Vagina (tissue), 2 donors: ENCODE measurements around the gene RBM26. TPM values are rescaled to one million over a fixed set of nuclear protein-coding genes. Genes with fewer than 3 reads are reported as not detected.

ENCODE experiments used
- DNase-seq, 2 donors: peaks; one replicate each; pipeline ENCODE4 v3.0.0-alpha.2; 2017; ENCODE audit errors: extremely low spot score in 2 of 2
- H3K27ac ChIP-seq: fragments of 200-600 bp; sonication (generic); one replicate; pipeline ENCODE4 v1.5.1; 2019
- H3K27me3 ChIP-seq: fragments of 200-600 bp; sonication (generic); one replicate; pipeline ENCODE4 v1.5.1; 2019
- H3K36me3 ChIP-seq, 2 donors: fragments of 200-600 bp; sonication (generic); one replicate each; pipeline ENCODE4 v1.5.1; 2017 to 2019
- H3K4me1 ChIP-seq: fragments of 200-600 bp; sonication (generic); one replicate; pipeline ENCODE4 v1.5.1; 2019
- H3K4me3 ChIP-seq, 2 donors: fragments of 200-600 bp; sonication (generic); 1 replicate in 1 of 2; 2 replicates in 1 of 2; pipeline ENCODE4 v1.5.1; 2016 to 2019
- H3K9me3 ChIP-seq: fragments of 200-600 bp; sonication (generic); one replicate; pipeline ENCODE4 v1.5.1; 2019
- POLR2A ChIP-seq, 2 donors: fragments of 450-650 bp; IDR thresholded peaks; one replicate each; pipeline ENCODE4 v1.6.1; 2017; ENCODE audit warnings: antibody characterized with exemption in 2 of 2, mild to moderate bottlenecking in 2 of 2, moderate library complexity in 2 of 2
- POLR2AphosphoS5 ChIP-seq, 2 donors: sonication (generic); formaldehyde crosslinking; IDR thresholded peaks; one replicate each; pipeline ENCODE4 v1.9.0; 2017; ENCODE audit warnings: antibody characterized with exemption in 2 of 2, mild to moderate bottlenecking in 2 of 2, low read depth in 1 of 2; ENCODE audit not compliant: insufficient read depth in 1 of 2
- intact Hi-C: fragments of 100-400 bp; cut with DNase I; formaldehyde crosslinking; loops from one replicate; pipeline ENCODE4 v1.15.1; 2023
- total RNA-seq: library from RNA; depleted of rRNA; stranded (reverse); fragments of >200 nt; gene quantifications from one replicate; pipeline ENCODE4 v1.2.3, GENCODE V29; 2016
- TF ChIP-seq, protein P1 (sequence below), 3 experiments: fragments of 450-650 bp in 2 of 3; fragments of 200-600 bp in 1 of 3; sonication (generic) in 1 of 3; IDR thresholded peaks; one replicate each; pipeline ENCODE4 v1.5.1; 2017 to 2019; ENCODE audit warnings: antibody characterized with exemption in 3 of 3, mild to moderate bottlenecking in 2 of 3, moderate library complexity in 2 of 3

Gene RBM26
- total RNA-seq, 1 donor from 2014 or later, result 29.0 TPM

DNA sequence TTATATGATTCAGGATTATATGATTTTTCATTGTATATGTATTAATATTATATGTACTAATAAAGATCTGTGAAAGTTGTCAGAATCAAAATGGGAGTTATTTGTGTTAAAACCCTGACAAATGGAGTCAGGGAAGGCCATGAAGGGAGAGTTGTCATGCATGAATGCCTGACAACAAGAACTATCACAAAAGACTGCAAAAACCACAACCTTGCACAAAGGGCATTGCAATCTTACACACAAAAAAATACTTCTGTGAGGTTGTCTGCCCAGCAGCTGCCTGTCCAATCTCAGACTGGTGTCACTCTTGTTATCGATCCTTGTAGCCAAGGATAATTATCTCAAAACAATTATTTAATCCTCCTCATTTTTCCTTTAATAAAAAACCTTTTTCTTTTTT is 21.2 kb upstream of the RBM26 start:
- Histone ChIP-seq H3K27me3 (no peaks in the 10 kb centered on the region), H3K9me3 (no peaks in the 10 kb centered on the region), H3K36me3 (no peaks in the 10 kb centered on the region), H3K27ac (no peak overlapping the region), H3K4me1 (no peaks in the 10 kb centered on the region), H3K4me3 (no peak overlapping the region)
- intact Hi-C loops, result no loop called here
- no peak for DNase-seq
- TF ChIP-seq, protein P1, sequence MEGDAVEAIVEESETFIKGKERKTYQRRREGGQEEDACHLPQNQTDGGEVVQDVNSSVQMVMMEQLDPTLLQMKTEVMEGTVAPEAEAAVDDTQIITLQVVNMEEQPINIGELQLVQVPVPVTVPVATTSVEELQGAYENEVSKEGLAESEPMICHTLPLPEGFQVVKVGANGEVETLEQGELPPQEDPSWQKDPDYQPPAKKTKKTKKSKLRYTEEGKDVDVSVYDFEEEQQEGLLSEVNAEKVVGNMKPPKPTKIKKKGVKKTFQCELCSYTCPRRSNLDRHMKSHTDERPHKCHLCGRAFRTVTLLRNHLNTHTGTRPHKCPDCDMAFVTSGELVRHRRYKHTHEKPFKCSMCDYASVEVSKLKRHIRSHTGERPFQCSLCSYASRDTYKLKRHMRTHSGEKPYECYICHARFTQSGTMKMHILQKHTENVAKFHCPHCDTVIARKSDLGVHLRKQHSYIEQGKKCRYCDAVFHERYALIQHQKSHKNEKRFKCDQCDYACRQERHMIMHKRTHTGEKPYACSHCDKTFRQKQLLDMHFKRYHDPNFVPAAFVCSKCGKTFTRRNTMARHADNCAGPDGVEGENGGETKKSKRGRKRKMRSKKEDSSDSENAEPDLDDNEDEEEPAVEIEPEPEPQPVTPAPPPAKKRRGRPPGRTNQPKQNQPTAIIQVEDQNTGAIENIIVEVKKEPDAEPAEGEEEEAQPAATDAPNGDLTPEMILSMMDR (IDR thresholded peaks at IDR 0.05), result no peak
- TF ChIP-seq POLR2A (IDR thresholded peaks at IDR 0.05) (no peak), POLR2AphosphoS5 (IDR thresholded peaks at IDR 0.05; ENCODE audit: insufficient read depth in 1 of 2, low read depth in 1 of 2) (no peak)

DNA sequence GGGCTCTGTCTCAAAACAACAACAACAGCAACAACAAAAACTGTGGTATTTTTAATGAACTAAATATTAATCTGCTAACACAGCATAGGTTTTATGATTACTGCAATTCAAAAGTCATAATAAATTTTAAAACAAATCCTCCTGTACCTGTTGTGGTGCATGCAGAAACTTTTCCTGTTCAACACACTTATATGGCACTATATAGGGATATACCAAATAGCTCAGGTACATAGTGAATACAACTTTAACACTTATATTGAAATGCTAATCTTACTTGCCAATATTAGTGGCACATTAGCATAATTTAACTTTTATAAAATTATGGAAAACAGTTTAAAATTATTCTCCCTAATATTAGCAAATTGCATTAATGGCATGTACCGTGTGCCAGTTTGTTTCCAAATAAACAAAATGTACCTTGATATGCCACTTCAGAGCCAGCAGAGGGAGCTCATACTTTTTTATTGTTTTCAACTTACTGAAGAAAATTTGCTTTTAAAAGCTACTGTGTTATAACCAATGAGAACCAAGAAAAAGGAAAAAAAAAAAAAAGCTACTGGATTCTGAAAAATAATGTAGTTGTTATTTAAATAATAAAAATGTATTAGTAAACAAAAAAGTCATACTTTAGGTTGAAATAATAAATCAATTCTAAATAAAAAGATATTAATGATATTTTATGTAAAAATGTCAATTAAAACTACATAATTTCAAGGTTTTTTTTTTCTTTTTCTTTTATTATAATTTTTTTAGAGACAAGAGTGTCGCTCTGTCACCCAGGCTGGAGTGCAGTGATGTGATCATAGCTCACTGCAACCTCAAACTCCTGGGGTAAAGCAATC is 18.0 kb upstream of the RBM26 start:
- intact Hi-C loops, result no loop called here
- no peak for DNase-seq
- no peaks in the 10 kb centered on the region for H3K9me3 ChIP-seq
- H3K36me3 ChIP-seq, result no peaks in the 10 kb centered on the region
- no peak overlapping the region for H3K27ac ChIP-seq
- no peaks in the 10 kb centered on the region for H3K4me1 ChIP-seq
- no peak for TF ChIP-seq POLR2AphosphoS5 (IDR thresholded peaks at IDR 0.05; ENCODE audit: insufficient read depth in 1 of 2, low read depth in 1 of 2)
- TF ChIP-seq, protein P1 (IDR thresholded peaks at IDR 0.05), result peak; percentile 58 to 71 (median 61)
- TF ChIP-seq POLR2A (IDR thresholded peaks at IDR 0.05), result no peak
- H3K4me3 ChIP-seq, result no peak overlapping the region
- no peaks in the 10 kb centered on the region for H3K27me3 ChIP-seq

DNA sequence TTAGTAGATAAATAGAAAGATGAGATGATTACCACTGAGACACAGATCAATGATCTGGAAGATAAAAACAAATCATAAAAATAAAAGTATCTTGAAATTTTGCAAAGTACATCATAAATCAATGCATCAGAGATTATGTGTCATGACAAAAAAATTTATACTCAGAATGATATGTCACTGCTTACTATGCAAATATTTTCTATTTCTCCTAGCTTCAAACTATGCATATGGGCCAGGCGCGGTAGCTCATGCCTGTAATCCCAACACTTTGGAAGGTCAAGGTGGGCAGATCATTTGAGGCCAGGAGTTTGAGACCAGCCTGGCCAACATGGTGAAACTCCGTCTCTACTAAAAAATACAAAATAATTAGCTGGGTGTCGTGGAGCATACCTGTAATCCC is 17.3 kb upstream of the RBM26 start:
- H3K4me1 ChIP-seq, result no peaks in the 10 kb centered on the region
- no peak overlapping the region for H3K4me3 ChIP-seq
- no peak overlapping the region for H3K27ac ChIP-seq
- intact Hi-C loops, result no loop called here
- no peak for DNase-seq
- no peaks in the 10 kb centered on the region for H3K9me3 ChIP-seq
- H3K27me3 ChIP-seq, result no peaks in the 10 kb centered on the region
- no peaks in the 10 kb centered on the region for H3K36me3 ChIP-seq
- TF ChIP-seq, protein P1 (IDR thresholded peaks at IDR 0.05), result no peak
- no peak for TF ChIP-seq POLR2A (IDR thresholded peaks at IDR 0.05)
- TF ChIP-seq POLR2AphosphoS5 (IDR thresholded peaks at IDR 0.05; ENCODE audit: insufficient read depth in 1 of 2, low read depth in 1 of 2), result no peak

DNA sequence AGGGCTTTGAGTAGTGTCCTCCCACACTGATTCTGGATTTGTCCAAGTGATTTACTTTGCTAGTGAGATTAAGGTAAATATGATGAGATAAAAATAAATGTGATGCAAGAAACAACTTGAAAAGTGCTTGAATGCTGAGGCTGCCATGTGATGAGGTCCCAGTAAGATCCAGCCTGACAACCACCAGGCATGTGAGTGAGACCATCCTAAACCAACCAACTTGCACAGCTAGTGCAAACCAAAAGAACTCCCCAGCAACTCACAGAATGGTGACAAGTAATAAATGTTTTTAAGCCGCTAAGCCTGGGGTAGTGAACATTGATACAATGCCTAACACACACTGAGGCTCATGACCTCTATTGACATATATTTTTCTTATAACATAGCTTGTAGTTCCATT is 13.3 kb upstream of the RBM26 start:
- H3K4me3 ChIP-seq, result no peak overlapping the region
- H3K4me1 ChIP-seq, result no peaks in the 10 kb centered on the region
- H3K27me3 ChIP-seq, result no peaks in the 10 kb centered on the region
- intact Hi-C loops, result no loop called here
- no peak overlapping the region for H3K27ac ChIP-seq
- H3K36me3 ChIP-seq, result no peaks in the 10 kb centered on the region
- no peak for TF ChIP-seq POLR2A (IDR thresholded peaks at IDR 0.05)
- TF ChIP-seq, protein P1 (IDR thresholded peaks at IDR 0.05), result no peak
- TF ChIP-seq POLR2AphosphoS5 (IDR thresholded peaks at IDR 0.05; ENCODE audit: insufficient read depth in 1 of 2, low read depth in 1 of 2), result no peak
- no peaks in the 10 kb centered on the region for H3K9me3 ChIP-seq
- no peak for DNase-seq

DNA sequence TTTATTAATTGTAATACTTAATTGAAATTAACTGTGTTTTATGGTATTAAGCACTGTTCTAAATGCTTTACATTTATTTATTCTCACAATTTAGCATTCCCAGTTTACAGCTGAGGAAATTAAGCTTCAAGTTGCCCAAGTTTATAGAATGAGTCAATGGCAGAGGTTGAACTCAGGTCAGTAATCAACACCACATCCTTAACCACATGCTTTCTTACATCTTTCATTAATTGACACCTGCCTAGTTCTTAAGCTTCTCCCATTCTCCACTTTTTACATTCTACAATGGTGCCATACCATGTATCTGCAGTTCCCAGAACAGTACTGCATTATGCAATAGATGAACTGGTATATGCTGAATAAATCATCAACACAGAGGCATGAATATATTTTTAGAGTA is 11.7 kb upstream of the RBM26 start:
- no peak overlapping the region for H3K27ac ChIP-seq
- no peaks in the 10 kb centered on the region for H3K36me3 ChIP-seq
- H3K4me1 ChIP-seq, result no peaks in the 10 kb centered on the region
- no peaks in the 10 kb centered on the region for H3K27me3 ChIP-seq
- DNase-seq, result no peak
- no peak overlapping the region for H3K4me3 ChIP-seq
- intact Hi-C loops, result no loop called here
- TF ChIP-seq, protein P1 (IDR thresholded peaks at IDR 0.05), result no peak
- no peak for TF ChIP-seq POLR2AphosphoS5 (IDR thresholded peaks at IDR 0.05; ENCODE audit: insufficient read depth in 1 of 2, low read depth in 1 of 2)
- no peak for TF ChIP-seq POLR2A (IDR thresholded peaks at IDR 0.05)
- H3K9me3 ChIP-seq, result no peaks in the 10 kb centered on the region
